Activated gamma-delta T cell (primary cell): Measurements from ENCODE around the gene MARCKSL1.

ENCODE experiments used
- DNase-seq: peaks from one replicate; lab custom pipeline; 2025; lab: John Stamatoyannopoulos, UW

MARCKSL1 gene

GRCh38 chr1:32352831-32353383 is 16.9 kb upstream of the MARCKSL1 start:
- DNase-seq: no peak

GRCh38 chr1:32352239-32352745 is 16.3 kb upstream of the MARCKSL1 start:
- no peak for DNase-seq

- peak; percentile 79 for DNase-seq
Observed at GRCh38 chr1:32351399-32352238, 15.6 kb upstream of the MARCKSL1 start.

- DNase-seq: peak; percentile 62
Observed at GRCh38 chr1:32350785-32351398, 14.9 kb upstream of the MARCKSL1 start.

- no peak for DNase-seq
Observed at GRCh38 chr1:32349211-32349708, 13.2 kb upstream of the MARCKSL1 start.

GRCh38 chr1:32346532-32347157 is 10.6 kb upstream of the MARCKSL1 start:
- DNase-seq: no peak

- no peak for DNase-seq
Observed at GRCh38 chr1:32345289-32345827, 9.3 kb upstream of the MARCKSL1 start.

GRCh38 chr1:32342704-32343103 is 6.7 kb upstream of the MARCKSL1 start:
- no peak for DNase-seq

- no peak for DNase-seq
Observed at GRCh38 chr1:32341971-32342370, 5.9 kb upstream of the MARCKSL1 start.

GRCh38 chr1:32341186-32341757 is 5.2 kb upstream of the MARCKSL1 start:
- no peak for DNase-seq

- no peak for DNase-seq
Observed at GRCh38 chr1:32339363-32339978, 3.4 kb upstream of the MARCKSL1 start.

- no peak for DNase-seq
Observed at GRCh38 chr1:32338637-32339145, 2.7 kb upstream of the MARCKSL1 start.

- peak; percentile 15 for DNase-seq
Observed at GRCh38 chr1:32337855-32338636, 2.0 kb upstream of the MARCKSL1 start.

- DNase-seq: no peak
Observed at GRCh38 chr1:32336963-32337675, 1.1 kb upstream of the MARCKSL1 start.

- DNase-seq: no peak
Observed at GRCh38 chr1:32336591-32336932, 529 bp upstream of the MARCKSL1 start.

GRCh38 chr1:32335535-32335789 is 571 bp downstream of the MARCKSL1 start:
- DNase-seq: no peak

GRCh38 chr1:32334864-32335534 is 1.0 kb downstream of the MARCKSL1 start:
- DNase-seq: peak; percentile 55

GRCh38 chr1:32334274-32334861 is 1.7 kb downstream of the MARCKSL1 start:
- DNase-seq: no peak
